ENCODE results near the gene MPV17L2. TPM values are rescaled to one million over a fixed set of nuclear protein-coding genes. Genes with fewer than 3 reads are reported as not detected.

MPV17L2 gene
- total and polyA plus RNA-seq, 2 of the 4 experiments (the other 2 are of a cell fraction) = 7.2 to 19.5 TPM

- TF ChIP-seq CTCF (conservative IDR thresholded peaks at IDR 0.05; ENCODE audit: low read depth, low read length) = no peak
Observed at GRCh38 chr19:18204394-18205199, 11.6 kb downstream of the MPV17L2 start (continued).

Data from IMR-90 (cell line).